ENCODE results near the gene TUSC7.

Gene TUSC7
- total RNA-seq: 0 to 0.09 (median 0) reads per million in 4 experiments

GRCh38 chr3:116709479-116709878 lies at the start of gene TUSC7:
TSS of gene TUSC7 (plus strand) at chr3:116709779.
- DNase-seq: no peak

GRCh38 chr3:116661196-116661595 lies 48.4 kb upstream of the TUSC7 start:
- DNase-seq: no peak

DNA sequence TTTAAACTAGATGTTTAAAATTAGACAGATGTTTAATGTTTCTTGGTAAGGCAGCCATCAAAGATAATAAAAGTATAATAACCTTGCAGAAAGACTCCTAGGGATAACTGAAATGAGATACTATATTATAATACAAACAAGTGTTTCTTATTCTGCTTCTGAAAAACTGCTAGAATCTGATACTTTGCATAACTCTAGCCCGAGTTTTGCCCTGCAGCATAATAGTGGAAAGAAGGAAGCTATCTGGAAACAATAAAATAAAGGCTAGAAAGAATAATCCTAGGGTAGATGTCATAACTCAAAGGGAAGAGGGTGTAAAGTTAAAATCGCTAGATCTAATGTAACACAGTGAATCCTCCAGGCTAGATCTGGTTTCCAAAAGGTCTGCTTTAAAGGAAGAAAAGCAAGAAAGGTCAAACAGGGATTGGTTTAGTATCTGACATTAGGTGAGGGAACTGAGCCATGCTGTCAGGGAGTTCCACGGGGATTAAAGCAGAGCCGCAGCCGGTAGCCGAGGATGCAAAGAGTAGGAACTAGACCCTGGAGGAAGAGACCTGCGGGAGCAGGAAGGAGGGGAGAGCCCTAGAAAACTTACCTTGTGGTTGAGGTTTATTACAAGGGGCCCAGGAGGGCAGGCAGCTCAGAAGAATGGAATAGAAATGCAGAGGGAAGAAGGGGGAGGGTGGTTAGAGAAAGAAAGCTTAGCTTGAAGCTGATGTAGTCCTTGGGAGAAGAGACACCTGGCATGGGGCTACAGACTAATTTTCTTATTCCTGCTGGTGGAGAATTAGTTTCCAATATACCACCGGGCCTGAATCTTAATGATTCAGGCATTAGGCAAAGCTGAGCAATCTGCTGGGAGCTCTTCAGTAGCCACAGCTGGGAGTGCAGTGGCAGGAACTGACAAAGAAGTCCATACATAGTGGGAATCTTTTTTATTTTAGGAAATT lies 46.1 kb upstream of the TUSC7 start:
- DNase-seq: no peak

DNA sequence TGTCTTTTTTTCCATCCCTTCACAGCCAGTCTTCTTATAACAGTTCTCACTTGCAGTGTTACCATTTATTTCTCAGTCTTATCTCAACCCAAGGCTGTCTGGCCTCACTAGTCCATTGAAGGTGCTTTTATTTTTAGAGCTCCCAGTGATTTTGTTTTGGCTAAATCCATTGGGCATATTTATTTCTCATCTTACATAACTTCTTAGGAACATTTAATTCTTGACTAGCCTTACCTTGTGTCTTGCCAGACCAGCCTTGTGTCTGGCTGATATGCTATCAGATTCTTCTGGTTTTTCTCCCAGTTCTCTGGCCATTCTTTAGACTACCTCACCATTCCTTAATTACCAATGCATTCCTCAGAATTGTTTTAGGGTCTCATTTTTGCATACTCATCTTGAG lies 42.3 kb upstream of the TUSC7 start:
- DNase-seq: no peak

GRCh38 chr3:116667791-116668190 lies 41.8 kb upstream of the TUSC7 start:
- DNase-seq: no peak

DNA sequence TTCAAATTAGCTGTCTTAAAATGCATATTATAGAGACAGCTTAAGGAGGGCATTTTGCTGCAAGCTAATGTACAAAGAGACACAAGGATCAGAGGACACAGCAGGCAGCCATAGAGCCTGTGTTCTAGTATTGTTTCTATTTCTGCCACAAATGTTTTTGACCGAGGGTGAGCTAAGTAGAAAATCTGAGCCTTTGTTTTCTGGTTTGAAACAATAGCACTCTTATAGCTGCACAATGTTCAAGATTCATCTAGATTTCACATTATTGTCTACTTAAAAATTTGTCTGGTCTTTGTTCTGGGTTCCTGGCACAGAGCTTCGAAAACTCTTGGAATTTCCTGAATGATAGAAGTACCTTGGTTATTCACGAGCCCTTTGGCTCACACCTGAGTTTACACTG lies 40.0 kb upstream of the TUSC7 start:
- DNase-seq: no peak

DNA sequence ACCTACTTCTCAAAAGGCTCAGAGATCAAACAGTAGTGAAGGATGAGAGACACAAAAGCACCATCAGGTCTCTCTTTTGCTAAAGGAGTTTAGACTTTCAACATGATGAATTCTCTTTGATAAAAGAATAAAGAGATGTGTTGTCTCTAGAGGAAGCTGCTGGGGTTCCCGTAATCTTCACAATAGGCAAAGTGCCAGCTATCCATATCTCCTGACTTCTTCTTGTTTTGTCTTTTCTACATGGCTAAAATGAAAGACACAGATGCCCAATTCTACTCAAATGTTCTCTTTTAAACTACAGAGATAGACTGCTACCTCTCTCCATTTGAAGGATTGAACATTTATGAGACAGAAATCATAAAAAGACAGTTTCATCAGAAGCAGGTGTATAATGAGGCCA lies 38.4 kb upstream of the TUSC7 start:
- DNase-seq: no peak

- no peak for DNase-seq
Observed at GRCh38 chr3:116678853-116679252, 30.7 kb upstream of the TUSC7 start.

DNA sequence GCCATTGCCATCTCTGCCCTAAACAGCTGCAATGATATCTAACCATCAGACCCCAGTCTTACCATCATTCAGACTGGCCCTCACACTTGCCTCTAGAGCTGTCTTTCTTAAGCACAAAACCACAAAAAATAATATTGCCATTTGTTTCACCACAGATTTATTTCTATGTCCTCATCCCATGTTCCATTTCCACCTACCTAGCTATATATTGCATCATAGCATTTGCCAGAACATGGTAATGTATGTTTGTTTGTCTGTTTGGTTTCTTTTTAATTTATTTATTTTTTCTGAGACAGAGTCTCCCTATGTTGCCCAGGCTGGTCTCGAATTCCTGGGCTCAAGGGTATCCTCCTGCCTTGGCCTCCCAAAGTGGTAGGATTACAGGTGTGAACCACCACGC lies 18.5 kb upstream of the TUSC7 start:
- DNase-seq: no peak

DNA sequence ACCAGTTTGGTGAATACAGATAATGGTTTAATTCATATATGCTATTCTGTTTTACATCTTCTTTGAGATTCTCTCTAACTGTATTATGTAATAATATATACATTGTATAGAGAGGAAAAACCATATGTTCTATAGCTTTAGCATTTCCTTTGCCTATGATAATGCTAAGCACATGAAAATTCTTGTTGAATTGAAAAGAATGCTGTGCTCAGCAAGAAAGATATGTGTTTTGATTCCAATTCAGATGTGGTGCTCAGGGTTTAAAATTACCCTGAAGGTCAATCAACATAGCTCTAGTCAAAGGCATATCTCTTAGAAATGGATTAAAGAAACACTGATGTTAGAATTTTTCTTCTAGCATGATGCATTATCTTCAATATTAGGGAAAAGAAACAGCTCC lies 8.5 kb upstream of the TUSC7 start:
- no peak for DNase-seq

DNA sequence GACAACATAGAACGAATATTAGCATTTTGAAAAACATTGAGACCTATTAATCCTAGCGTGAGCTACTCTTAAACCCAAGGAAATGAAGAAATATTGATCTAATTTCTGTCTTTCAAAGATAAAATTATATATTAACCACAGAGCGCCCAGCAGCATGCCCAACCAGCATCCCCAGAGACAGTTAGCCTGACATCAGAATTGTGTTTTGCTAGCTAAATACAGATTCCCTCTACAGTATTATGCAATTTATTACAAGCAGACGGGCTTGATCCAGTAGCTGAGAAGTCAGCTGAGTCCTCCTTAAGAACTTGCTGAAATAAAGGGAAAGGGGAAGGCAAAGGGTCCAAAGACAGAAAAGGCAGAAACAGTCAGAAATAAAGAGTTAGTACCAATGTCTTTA lies 7.2 kb upstream of the TUSC7 start:
- DNase-seq: no peak

- no peak for DNase-seq
Observed at GRCh38 chr3:116707531-116707930, 2.0 kb upstream of the TUSC7 start.

DNA sequence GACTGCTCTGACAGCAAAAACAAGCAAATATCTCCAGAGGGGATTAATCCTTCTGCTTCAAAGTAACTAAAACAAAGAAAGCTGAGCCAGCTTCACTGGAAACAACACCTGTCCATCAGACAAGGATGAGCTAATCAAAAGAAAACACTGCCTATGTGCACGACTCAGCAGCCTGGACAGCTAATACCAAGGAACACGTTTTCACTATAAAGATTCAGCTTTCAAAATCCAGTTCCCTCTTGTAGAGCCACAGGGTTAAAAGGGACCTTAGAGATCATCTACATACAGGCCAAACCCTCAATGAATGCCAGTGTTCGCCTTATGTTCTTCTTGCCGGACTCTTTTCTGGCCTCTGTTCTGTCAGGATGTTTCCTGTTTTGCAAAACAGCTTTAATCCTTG lies 6.9 kb downstream of the TUSC7 start:
- DNase-seq: no peak

- no peak for DNase-seq
Observed at GRCh38 chr3:116717566-116717965, 8.0 kb downstream of the TUSC7 start.

DNA sequence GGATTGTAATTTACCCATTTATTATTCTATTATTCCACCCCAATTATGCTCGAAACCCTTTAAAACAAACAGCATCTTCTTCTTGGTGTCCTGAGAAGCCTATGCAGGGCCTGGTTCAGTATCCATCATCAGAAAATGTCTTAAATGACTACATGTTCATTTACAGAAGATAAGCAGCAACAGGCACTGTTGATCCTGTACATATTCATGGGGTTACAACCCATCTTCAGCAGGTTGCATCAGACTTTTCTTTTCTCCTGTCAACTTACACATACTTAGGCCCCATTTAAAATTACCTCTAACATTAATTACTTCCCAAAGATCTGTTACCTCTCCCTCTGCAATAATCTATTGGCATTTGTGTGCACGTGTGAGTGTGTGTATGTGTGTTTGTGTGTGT lies 18.9 kb downstream of the TUSC7 start:
- no peak for DNase-seq

DNA sequence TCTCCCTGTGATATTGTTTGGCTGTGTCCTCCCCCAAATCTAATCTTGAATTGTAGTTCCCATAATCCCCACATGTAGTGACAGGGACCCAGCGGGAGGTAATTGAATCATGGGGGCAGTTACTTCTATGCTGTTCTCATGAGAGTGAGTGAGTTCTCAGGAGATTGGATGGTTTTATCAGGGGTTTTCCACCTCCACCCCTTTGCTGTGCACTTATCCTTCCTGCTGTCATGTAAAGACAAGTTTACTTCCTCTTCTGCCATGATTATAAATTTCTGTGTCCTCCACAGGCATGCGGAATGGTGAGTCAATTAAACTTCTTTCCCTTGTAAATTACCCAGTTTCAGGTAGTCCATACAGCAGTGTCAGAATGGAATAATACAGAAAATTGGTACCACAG lies 24.7 kb downstream of the TUSC7 start:
- DNase-seq: no peak

- no peak for DNase-seq
Observed at GRCh38 chr3:116739678-116740077, 30.1 kb downstream of the TUSC7 start.

- DNase-seq: no peak
Observed at GRCh38 chr3:116740293-116740692, 30.7 kb downstream of the TUSC7 start.

- DNase-seq: no peak
Observed at GRCh38 chr3:116741467-116741866, 31.9 kb downstream of the TUSC7 start.

DNA sequence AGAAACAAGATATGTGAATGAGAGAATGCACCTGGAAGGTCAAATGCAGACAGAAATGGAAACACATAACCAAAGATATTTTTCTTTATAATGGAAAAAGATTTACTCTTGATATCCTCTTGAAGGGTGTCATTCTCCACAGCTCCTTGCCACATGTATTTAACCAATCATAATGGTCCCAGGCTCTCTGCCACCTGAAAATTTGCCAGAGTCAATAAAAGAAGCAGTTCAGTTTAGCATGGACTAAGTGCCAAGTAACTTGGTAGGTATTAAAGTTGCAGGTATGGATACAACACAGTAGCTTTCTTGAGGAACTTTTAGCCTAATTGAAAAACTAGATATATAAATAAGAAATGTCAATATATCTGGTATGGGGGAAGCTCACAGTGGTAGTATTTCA lies 33.5 kb downstream of the TUSC7 start:
- DNase-seq: no peak

- no peak for DNase-seq
Observed at GRCh38 chr3:116749388-116749787, 39.8 kb downstream of the TUSC7 start.

GRCh38 chr3:116757315-116757714 lies 47.7 kb downstream of the TUSC7 start:
- DNase-seq: no peak

DNA sequence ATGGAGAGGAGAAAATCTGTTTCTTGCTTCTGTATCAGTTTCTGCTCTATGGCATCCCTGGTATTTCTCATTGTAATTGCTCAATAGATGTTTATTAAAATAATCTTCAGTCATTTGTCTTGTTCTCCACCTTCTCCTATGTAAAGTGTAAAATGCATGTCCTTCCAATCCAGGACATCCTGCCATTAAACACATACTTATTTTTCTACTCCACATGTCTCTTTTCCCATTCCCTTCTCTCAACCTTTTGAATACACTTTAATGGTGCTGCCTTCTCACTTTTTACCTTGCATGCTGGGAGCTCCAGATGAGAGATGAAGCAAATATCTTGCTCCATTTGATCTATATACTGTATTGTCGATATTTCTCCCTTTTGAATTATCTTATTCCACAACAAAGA lies 49.7 kb downstream of the TUSC7 start:
- no peak for DNase-seq

Measured in effector CD8-positive, alpha-beta T cell (primary cell).